A673 (cell line): ENCODE results near the gene CSAG1. TPM values are rescaled to one million over a fixed set of nuclear protein-coding genes. Genes with fewer than 3 reads are reported as not detected.
"Not testable (repeated sequence)": the region's sequence is repeated elsewhere in the genome, so short reads cannot be mapped to it uniquely, and the experiment has no call there.

Source experiments
- BruUV-seq: library from RNA; stranded (reverse); fragments of 400-500 nt; replicated peaks from 2 replicates; lab custom pipeline; 2021; lab: Mats Ljungman, UMichigan
- CTCF ChIA-PET: fragments of 300-600 bp; sonication (Branson Sonifier 250); formaldehyde crosslinking; loops from one replicate; lab custom pipeline; 2022; ENCODE audit warnings: antibody characterized with exemption; lab: Charles Lee
- POLR2A ChIA-PET: fragments of 300-600 bp; sonication (Branson Sonifier 250); formaldehyde crosslinking; loops from one replicate; lab custom pipeline; 2022; ENCODE audit warnings: antibody characterized with exemption; ENCODE audit not compliant: low non-redundant PET; lab: Charles Lee
- DNase-seq: peaks from one replicate; pipeline ENCODE4 v3.0.0-alpha.2; 2015; ENCODE audit warnings: low spot score
- H3K27ac ChIP-seq: fragments of 200-600 bp; sonication (generic); 2 replicates; pipeline ENCODE4 v1.5.1; 2016; ENCODE audit warnings: mixed run types, low read depth, mild to moderate bottlenecking, mixed read lengths, antibody characterized with exemption, low read length; ENCODE audit not compliant: poor library complexity, severe bottlenecking
- H3K27me3 ChIP-seq: fragments of 200-600 bp; sonication (generic); replicated peaks from 2 replicates; pipeline ENCODE4 v1.6.1; 2017; ENCODE audit warnings: mixed run types, low read depth, mild to moderate bottlenecking, mixed read lengths, antibody characterized with exemption, low read length; ENCODE audit not compliant: insufficient read depth, poor library complexity
- H3K36me3 ChIP-seq: fragments of 200-600 bp; sonication (generic); 2 replicates; pipeline ENCODE4 v1.6.1; 2016; ENCODE audit warnings: mixed run types, mild to moderate bottlenecking, mixed read lengths, antibody characterized with exemption, low read length; ENCODE audit not compliant: insufficient read depth, poor library complexity, severe bottlenecking
- H3K4me1 ChIP-seq: fragments of 200-600 bp; sonication (generic); 2 replicates; pipeline ENCODE4 v1.6.1; 2017; ENCODE audit warnings: mixed run types, mild to moderate bottlenecking, mixed read lengths, antibody characterized with exemption, low read length; ENCODE audit not compliant: insufficient read depth, poor library complexity, severe bottlenecking
- H3K4me3 ChIP-seq: fragments of 200-600 bp; sonication (generic); 2 replicates; pipeline ENCODE4 v1.5.1; 2016; ENCODE audit warnings: low read depth, mixed run types, mild to moderate bottlenecking, mixed read lengths, low read length; ENCODE audit not compliant: poor library complexity, severe bottlenecking
- H3K9me3 ChIP-seq: fragments of 200-600 bp; sonication (generic); 2 replicates; pipeline ENCODE4 v1.6.1; 2016; ENCODE audit warnings: mixed run types, low read depth, mild to moderate bottlenecking, mixed read lengths, antibody characterized with exemption, low read length; ENCODE audit not compliant: poor library complexity, severe bottlenecking
- EZH2 ChIP-seq: fragments of 200-600 bp; sonication (generic); IDR thresholded peaks from 2 replicates; pipeline ENCODE4 v1.6.1; 2017; ENCODE audit warnings: borderline replicate concordance, low read depth, mild to moderate bottlenecking, mixed read lengths, antibody characterized with exemption, low read length; ENCODE audit not compliant: poor library complexity, severe bottlenecking
- intact Hi-C: fragments of 100-400 bp; cut with micrococcal nuclease; formaldehyde crosslinking; loops from one replicate; pipeline ENCODE4 v1.10.0; 2022; ENCODE audit not compliant: unreplicated experiment
- total RNA-seq: library from RNA; stranded (reverse); gene quantifications from 2 replicates; pipeline ENCODE4 v1.2.3, GENCODE V29; 2021
- TF ChIP-seq, protein P1 (sequence below): fragments of 300-800, 200-600 bp; sonication (generic); conservative IDR thresholded peaks from 2 replicates; pipeline ENCODE4 v1.5.1; 2017; ENCODE audit warnings: low read depth, mild to moderate bottlenecking, antibody characterized with exemption, low read length, moderate library complexity, mixed read lengths

Gene CSAG1
- total RNA-seq, 1 experiment from 2014 or later, result not detected

DNA sequence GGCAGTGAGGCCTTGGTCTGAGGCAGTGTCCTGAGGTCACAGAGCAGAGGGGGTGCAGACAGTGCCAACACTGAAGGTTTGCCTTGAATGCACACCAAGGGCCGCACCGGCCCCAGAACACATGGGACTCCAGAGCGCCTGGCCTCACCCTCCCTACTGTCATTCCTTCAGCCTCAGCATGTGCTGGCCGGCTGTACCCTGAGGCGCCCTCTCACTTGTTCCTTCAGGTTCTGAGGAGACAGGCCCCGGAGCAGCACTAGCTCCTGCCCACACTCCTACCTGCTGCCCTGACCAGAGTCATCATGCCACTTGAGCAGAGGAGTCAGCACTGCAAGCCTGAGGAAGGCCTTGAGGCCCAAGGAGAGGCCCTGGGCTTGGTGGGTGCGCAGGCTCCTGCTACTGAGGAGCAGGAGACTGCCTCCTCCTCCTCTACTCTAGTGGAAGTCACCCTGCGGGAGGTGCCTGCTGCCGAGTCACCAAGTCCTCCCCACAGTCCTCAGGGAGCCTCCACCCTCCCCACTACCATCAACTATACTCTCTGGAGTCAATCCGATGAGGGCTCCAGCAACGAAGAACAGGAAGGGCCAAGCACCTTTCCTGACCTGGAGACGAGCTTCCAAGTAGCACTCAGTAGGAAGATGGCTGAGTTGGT lies 2.5 kb upstream of the CSAG1 start:
- no peaks in the 10 kb centered on the region for H3K36me3 ChIP-seq
- no peaks in the 10 kb centered on the region for H3K9me3 ChIP-seq
- no peak for TF ChIP-seq EZH2
- TF ChIP-seq, protein P1, sequence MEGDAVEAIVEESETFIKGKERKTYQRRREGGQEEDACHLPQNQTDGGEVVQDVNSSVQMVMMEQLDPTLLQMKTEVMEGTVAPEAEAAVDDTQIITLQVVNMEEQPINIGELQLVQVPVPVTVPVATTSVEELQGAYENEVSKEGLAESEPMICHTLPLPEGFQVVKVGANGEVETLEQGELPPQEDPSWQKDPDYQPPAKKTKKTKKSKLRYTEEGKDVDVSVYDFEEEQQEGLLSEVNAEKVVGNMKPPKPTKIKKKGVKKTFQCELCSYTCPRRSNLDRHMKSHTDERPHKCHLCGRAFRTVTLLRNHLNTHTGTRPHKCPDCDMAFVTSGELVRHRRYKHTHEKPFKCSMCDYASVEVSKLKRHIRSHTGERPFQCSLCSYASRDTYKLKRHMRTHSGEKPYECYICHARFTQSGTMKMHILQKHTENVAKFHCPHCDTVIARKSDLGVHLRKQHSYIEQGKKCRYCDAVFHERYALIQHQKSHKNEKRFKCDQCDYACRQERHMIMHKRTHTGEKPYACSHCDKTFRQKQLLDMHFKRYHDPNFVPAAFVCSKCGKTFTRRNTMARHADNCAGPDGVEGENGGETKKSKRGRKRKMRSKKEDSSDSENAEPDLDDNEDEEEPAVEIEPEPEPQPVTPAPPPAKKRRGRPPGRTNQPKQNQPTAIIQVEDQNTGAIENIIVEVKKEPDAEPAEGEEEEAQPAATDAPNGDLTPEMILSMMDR, result no peak
- H3K4me3 ChIP-seq, result no peak overlapping the region
- intact Hi-C loops, result no loop called here
- peaks cover 14% of the 10 kb centered on the region for H3K27me3 ChIP-seq
- POLR2A ChIA-PET, result no interaction called here
- no TSS peak for BruUV-seq
- no peak overlapping the region for H3K27ac ChIP-seq
- no peak for DNase-seq
- CTCF ChIA-PET, result no interaction called here
- no peaks in the 10 kb centered on the region for H3K4me1 ChIP-seq

DNA sequence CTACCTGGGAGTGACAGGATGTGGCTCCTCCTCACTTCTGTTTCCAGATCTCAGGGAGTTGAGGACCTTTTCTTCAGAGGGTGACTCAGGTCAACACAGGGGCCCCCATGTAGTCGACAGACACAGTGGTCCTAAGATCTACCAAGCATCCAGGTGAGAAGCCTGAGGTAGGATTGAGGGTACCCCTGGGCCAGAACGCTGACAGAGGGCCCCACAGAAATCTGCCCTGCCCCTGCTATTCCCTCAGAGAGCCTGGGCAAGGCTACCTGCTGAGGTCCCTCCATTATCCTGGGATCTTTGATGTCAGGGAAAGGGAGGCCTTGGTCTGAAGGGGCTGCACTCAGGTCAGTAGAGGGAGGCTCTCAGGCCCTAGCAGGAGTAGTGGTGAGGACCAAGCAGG lies 1.6 kb upstream of the CSAG1 start:
- H3K4me1 ChIP-seq, result no peaks in the 10 kb centered on the region
- ChIA-PET POLR2A (no interaction called here), CTCF (no interaction called here)
- H3K27ac ChIP-seq, result no peak overlapping the region
- DNase-seq, result no peak
- BruUV-seq, result no TSS peak
- H3K4me3 ChIP-seq, result no peak overlapping the region
- peaks cover 14% of the 10 kb centered on the region for H3K27me3 ChIP-seq
- intact Hi-C loops, result no loop called here
- no peaks in the 10 kb centered on the region for H3K36me3 ChIP-seq
- no peak for TF ChIP-seq EZH2
- TF ChIP-seq, protein P1, result no peak
- H3K9me3 ChIP-seq, result no peaks in the 10 kb centered on the region

DNA sequence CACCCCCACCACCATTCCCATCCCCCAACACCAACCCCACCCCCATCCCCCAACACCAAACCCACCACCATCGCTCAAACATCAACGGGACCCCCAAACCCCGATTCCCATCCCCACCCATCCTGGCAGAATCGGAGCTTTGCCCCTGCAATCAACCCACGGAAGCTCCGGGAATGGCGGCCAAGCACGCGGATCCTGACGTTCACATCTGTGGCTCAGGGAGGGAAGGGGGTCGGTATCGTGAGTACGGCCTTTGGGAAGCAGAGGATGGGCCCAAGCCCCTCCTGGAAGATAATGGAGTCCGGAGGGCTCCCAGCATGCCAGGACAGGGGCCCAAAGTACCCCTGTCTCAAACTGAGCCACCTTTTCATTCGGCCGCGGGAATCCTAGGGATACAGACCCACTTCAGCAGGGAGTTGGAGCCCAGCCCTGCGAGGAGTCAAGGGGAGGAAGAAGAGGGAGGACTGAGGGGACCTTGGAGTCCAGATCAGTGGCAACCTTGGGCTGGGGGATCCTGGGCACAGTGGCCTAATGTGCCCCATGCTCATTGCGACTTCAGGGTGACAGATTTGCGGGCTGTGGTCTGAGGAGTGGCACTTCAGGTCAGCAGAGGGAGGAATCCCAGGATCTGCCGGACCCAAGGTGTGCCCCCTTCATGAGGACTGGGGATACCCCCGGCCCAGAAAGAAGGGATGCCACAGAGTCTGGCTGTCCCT lies 780 bp upstream of the CSAG1 start:
- POLR2A ChIA-PET, H3K4me1 ChIP-seq, H3K9me3 ChIP-seq, H3K36me3 ChIP-seq, CTCF ChIA-PET, DNase-seq, intact Hi-C loops, H3K27ac ChIP-seq, BruUV-seq, H3K4me3 ChIP-seq: not testable (repeated sequence)
- peaks cover 11% of the 10 kb centered on the region for H3K27me3 ChIP-seq
